Right lobe of liver (tissue), 6 donors: ENCODE measurements around the gene ATP6V0D1. TPM values are rescaled to one million over a fixed set of nuclear protein-coding genes. Genes with fewer than 3 reads are reported as not detected.
A peak's percentile ranks its signal among the peaks of the same experiment; 100 is the strongest.

Experiments used
- ATAC-seq, 4 donors: fragments of 200-7000 bp; cut with Tn5 transposase; one replicate each; pipeline ENCODE4 v1.9.1; 2020; ENCODE audit warnings: mild to moderate bottlenecking in 4 of 4, moderate library complexity in 4 of 4
- DNase-seq, 3 donors: peaks; one replicate each; pipeline ENCODE4 v3.0.0-alpha.2; 2020
- H3K27ac ChIP-seq, 3 donors: fragments of 200-600 bp; one replicate each; pipeline ENCODE4 v1.8.0; 2022
- H3K27me3 ChIP-seq, 2 donors: fragments of 200-600 bp; one replicate each; pipeline ENCODE4 v1.8.0; 2022
- H3K36me3 ChIP-seq, 4 donors: fragments of 200-600 bp; sonication (generic) in 1 of 4; one replicate each; pipeline versions ENCODE4 v1.5.1 to v1.8.0; 2017 to 2022; ENCODE audit warnings: control low read depth in 1 of 4
- H3K4me1 ChIP-seq, 4 donors: fragments of 200-600 bp; sonication (generic) in 1 of 4; one replicate each; pipeline versions ENCODE4 v1.5.1 to v1.8.0; 2017 to 2022; ENCODE audit warnings: control low read depth in 1 of 4
- H3K4me3 ChIP-seq, 3 donors: fragments of 200-600 bp; one replicate each; pipeline ENCODE4 v1.8.0; 2022
- H3K9me3 ChIP-seq, 4 donors: fragments of 200-600 bp; sonication (generic) in 1 of 4; one replicate each; pipeline versions ENCODE4 v1.5.1 to v1.8.0; 2017 to 2022; ENCODE audit warnings: control low read depth in 1 of 4
- POLR2A ChIP-seq: fragments of 450-650 bp; IDR thresholded peaks from one replicate; pipeline ENCODE4 v1.6.1; 2017; ENCODE audit warnings: antibody characterized with exemption, mild to moderate bottlenecking
- WGBS: methylation state at CpG from one replicate; pipeline ENCODE4 v1.1.6; 2018; ENCODE audit warnings: low coverage, low lambda C conversion rate; ENCODE audit not compliant: insufficient coverage; ENCODE audit errors: missing lambda C conversion rate; 5-methylcytosine and 5-hydroxymethylcytosine counted together
- intact Hi-C, 2 donors: fragments of 100-400 bp; cut with DNase I; formaldehyde crosslinking; loops; one replicate each; pipeline versions ENCODE4 v1.11.2 to v1.14.1; 2022
- total RNA-seq, 6 experiments: library from RNA; depleted of rRNA in 2 of 6; stranded (reverse); fragments of >200 nt in 2 of 6; fragmentation: NEBNext Ultra II Directional in 3 of 6; extraction: Animal tissue kit (Norgen Biotek cat#: 25700) in 3 of 6; gene quantifications; one replicate each; pipeline versions ENCODE4 v1.1.0 to v1.2.4, GENCODE V29; 2016 to 2023
- TF ChIP-seq, protein P1 (sequence below), 4 donors: fragments of 200-600 bp in 3 of 4; fragments of 450-650 bp in 1 of 4; IDR thresholded peaks; one replicate each; pipeline versions ENCODE4 v1.5.1 to v1.8.0; 2016 to 2022; ENCODE audit warnings: antibody characterized with exemption in 4 of 4, mild to moderate bottlenecking in 2 of 4
- donor health status: DM: no; HTN: yes; CAD: no.
- donor health status: DM: no; HTN: no; CAD: no.
- donor health status: DM: no; HTN: no; CAD: no.
- donor health status: DM: no; HTN: yes; CAD: no.
- donor health status: DM: no; HTN: yes; CAD: no.

The ATP6V0D1 gene
- total RNA-seq, 6 experiments from 2014 or later = 33.6 to 84.6 (median 47.0) TPM

DNA sequence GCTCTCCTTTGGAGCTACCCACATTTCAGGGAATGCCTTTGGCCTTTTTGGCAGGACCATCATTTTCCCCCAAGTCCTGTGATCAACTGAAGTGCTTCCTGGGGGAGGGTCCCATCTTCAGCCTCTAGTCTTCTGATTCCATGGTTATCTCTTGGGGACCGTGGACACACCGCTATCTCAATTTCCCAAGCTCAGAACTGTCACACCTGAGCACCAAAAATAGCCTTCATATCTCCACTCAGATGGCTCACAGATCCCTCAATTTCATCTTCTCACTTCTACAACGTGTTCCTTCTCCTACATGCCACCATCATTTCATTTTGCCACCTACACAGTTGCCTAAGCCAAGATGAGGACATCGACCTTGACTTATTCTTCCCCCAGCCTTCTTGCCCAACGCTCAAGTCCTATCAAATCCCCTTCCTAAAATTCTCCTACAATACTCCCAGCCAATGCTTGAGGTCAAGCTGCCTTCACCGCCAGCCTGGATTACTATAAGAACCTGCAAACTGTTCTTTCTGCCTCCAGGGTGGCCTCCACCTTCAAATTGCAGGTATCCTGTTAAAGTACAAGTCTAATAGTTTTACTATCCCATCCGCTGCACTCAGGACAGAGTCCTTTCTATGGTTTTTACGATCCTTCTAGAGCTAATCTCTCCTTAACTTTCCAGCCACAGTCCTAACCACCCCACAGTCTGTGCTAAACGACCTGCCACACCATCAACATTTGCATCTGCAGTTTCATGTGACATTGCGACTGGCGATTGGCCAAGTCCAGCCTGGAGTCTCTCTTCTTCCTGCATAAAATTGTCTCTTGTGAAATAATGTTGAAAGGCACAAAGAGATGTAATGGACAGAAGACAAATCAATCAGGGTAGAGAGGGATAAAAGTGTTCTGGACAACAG is 6.2 kb downstream of the ATP6V0D1 start:
- Histone ChIP-seq H3K27ac (no peak overlapping the region), H3K4me3 (no peak overlapping the region), H3K27me3 (no peaks in the 10 kb centered on the region), H3K4me1 (peaks cover 0 to 54% (median 21%) of the 10 kb centered on the region in 4 donors), H3K9me3 (no peaks in the 10 kb centered on the region), H3K36me3 (no peaks in the 10 kb centered on the region)
- ATAC-seq = no peak
- intact Hi-C loops = no loop called here
- WGBS = 50% methylated on average over 9 of the region's 11 CpGs
- peak in 1 of 3 donors; percentile 49 for DNase-seq
- TF ChIP-seq, protein P1, sequence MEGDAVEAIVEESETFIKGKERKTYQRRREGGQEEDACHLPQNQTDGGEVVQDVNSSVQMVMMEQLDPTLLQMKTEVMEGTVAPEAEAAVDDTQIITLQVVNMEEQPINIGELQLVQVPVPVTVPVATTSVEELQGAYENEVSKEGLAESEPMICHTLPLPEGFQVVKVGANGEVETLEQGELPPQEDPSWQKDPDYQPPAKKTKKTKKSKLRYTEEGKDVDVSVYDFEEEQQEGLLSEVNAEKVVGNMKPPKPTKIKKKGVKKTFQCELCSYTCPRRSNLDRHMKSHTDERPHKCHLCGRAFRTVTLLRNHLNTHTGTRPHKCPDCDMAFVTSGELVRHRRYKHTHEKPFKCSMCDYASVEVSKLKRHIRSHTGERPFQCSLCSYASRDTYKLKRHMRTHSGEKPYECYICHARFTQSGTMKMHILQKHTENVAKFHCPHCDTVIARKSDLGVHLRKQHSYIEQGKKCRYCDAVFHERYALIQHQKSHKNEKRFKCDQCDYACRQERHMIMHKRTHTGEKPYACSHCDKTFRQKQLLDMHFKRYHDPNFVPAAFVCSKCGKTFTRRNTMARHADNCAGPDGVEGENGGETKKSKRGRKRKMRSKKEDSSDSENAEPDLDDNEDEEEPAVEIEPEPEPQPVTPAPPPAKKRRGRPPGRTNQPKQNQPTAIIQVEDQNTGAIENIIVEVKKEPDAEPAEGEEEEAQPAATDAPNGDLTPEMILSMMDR (IDR thresholded peaks at IDR 0.05) = no peak
- TF ChIP-seq POLR2A = no peak

DNA sequence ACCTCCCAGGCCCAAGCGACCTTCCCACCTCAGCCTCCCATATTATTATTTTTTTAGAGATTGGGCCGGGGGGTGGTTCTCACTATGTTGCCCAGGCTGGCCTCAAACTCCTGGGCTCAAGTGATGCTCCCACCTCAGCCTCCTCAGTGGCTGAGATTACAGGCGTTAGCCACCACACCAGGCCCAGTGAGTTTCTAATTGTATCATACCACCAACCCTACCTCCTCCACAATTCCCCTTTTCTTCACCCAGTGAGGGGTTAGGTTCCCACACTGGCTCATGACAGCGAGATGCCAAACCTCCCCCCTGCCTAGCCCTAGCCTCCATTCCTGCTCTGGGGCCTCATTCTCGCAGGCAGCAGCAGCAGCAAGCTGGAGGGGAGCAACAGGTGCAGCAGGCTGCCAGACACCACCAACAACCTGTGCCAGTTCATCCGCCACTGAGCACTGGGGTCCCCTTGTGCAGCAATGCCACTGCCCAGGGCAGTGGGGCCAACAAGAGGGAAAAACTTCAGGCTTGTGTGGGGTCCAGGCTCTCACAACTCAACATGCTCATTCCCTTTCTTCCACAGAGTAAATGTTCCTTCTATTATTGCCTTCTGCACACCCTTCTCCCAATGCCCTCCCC is 9.1 kb downstream of the ATP6V0D1 start:
- ATAC-seq = no peak
- no peak for DNase-seq
- H3K27me3 ChIP-seq = no peaks in the 10 kb centered on the region
- H3K4me3 ChIP-seq = no peak overlapping the region
- H3K4me1 ChIP-seq = peaks cover 0 to 41% (median 15%) of the 10 kb centered on the region in 4 donors
- TF ChIP-seq POLR2A = no peak
- TF ChIP-seq, protein P1 (IDR thresholded peaks at IDR 0.05) = no peak
- intact Hi-C loops = no loop called here
- H3K9me3 ChIP-seq = no peaks in the 10 kb centered on the region
- H3K36me3 ChIP-seq = no peaks in the 10 kb centered on the region
- WGBS = 79% methylated on average over 5 of the region's 6 CpGs
- no peak overlapping the region for H3K27ac ChIP-seq

- Histone ChIP-seq H3K4me1 (peaks cover 0 to 29% (median 14%) of the 10 kb centered on the region in 4 donors), H3K36me3 (no peaks in the 10 kb centered on the region)
Measured at GRCh38 chr16:67470359-67470758, 10.6 kb downstream of the ATP6V0D1 start.

GRCh38 chr16:67468731-67469130 is 12.2 kb downstream of the ATP6V0D1 start:
- TF ChIP-seq, protein P1 (IDR thresholded peaks at IDR 0.05) = no peak
- no peak for TF ChIP-seq POLR2A
- intact Hi-C loops = no loop called here
- no peak for ATAC-seq
- Histone ChIP-seq H3K27me3 (no peaks in the 10 kb centered on the region), H3K4me1 (peaks cover 0 to 34% (median 14%) of the 10 kb centered on the region in 4 donors), H3K36me3 (no peaks in the 10 kb centered on the region), H3K27ac (no peak overlapping the region), H3K9me3 (no peaks in the 10 kb centered on the region), H3K4me3 (no peak overlapping the region)
- 80% methylated on average over 1 of the region's 5 CpGs for WGBS
- no peak for DNase-seq

More at GRCh38 chr16:67470359-67470758, 10.6 kb downstream of the ATP6V0D1 start:
- TF ChIP-seq POLR2A = no peak
- TF ChIP-seq, protein P1 (IDR thresholded peaks at IDR 0.05) = no peak
- Histone ChIP-seq H3K27ac (no peak overlapping the region), H3K4me3 (no peak overlapping the region), H3K9me3 (no peaks in the 10 kb centered on the region), H3K27me3 (no peaks in the 10 kb centered on the region)
- DNase-seq = peak; percentile 96 to 99 (median 98)
- 8% methylated on average over 3 of the region's 7 CpGs for WGBS
- intact Hi-C loops = no loop called here
- ATAC-seq = peak; percentile 94 to 97 (median 95)
